NCI-H345 (cell line): ENCODE data around the gene NR5A1.

Source experiments
- DNase-seq: peaks from one replicate; lab custom pipeline; 2025; lab: John Stamatoyannopoulos, UW

The NR5A1 gene

DNA sequence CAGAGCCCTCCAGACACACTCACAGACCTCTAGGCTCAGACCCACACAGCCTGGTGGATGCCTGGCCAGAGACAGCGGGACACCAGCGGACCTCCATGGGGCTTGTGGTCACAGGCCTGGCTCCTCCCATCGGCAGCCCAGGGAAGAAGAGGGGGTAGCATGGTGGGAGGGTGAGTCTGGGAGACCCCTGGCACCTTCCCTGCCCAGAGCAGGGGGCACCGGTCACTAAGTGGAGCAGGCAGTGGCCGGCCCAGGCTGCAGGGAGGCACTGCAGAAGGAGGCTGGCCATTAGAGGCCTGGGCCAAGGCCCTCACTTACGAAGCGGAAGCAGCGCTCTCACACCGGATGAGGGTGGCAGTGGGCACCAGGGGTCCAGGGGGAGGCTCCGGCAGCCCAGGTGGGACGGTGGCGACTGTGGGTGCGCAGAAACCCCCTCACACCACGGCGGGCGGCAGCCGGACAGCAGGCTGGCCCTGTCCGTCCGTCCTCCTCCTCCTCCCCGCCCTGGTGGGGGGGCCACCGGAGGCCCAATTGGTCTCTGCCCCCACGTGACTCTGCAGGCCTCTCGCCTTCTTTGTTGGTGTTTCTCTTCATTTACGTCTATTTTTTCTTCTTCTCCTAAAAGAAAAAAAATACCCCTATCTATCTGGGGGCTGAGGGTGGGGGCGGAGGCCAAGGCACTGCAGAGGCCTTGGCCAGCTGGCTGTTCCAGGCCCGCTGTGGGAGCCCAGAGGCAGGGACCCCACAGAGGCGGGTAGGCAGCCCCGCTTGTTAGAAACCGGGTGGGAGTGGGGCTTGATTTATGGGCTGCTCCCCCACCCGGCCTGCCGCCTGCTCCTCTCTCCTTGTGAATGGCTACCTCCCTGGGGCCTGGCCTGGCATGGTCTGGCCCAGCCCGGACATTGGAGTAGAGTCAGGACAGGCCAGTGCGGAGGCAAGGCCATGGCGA, at the start of gene NR5A1:
NR5A1 (minus strand) TSS at position 469 of the 949 bp plus-strand sequence. CDS start 4,004 bp downstream, outside the sequence.
- no peak for DNase-seq

DNA sequence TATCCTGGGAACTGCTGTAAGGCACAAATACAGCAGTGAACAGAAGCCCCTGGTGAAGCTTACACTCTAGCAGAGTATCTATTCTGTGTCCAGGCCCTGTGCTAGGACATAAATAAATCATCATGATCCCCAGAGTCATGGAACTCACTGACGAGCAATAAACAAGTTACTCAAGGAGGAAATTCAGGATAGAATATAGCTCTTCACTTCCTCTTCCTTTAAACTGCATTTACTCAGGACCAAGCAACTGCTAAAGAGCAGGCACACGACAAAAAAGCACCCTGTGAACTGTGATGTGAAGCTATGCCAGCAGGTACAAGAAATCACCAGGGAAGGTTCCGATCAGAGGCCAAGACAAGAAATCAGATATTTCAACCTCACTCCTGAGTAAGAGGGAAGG, 47.8 kb upstream of the NR5A1 start:
- DNase-seq, result no peak

DNA sequence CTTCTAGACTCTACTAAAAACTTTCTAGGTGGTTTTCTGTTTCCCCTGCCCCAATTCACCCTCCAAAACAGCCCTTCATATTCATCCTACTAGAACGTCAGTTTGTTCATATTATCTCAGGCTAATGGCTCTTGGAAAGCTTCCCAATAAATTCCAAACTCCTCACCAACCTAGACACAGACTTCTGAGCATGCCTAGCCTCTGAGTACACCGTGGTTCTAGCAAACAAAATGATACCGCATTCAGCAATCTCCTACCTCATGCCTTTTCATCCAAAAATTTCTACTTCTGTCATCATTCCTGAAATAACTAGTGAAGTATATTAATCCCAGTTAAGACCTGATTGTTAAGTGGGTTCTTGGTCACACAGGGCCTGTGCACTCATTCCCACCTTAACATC, 46.5 kb upstream of the NR5A1 start:
- DNase-seq, result no peak

DNA sequence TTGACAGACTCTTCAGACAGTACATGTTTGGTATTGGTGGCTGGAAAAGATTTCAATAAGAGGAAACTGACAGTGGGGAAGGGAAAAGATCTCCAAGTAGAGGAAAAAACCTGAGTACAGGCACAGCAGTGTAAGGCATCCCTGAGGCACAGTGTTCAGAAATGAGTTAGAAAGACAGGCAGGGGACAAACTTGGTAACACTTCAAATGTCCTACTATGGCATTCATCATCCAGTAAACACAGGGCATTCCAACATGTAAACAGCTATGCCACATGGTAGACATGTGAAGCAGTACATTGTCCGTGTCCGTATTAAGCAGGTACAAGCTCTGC, 45.0 kb upstream of the NR5A1 start:
- no peak for DNase-seq

DNA sequence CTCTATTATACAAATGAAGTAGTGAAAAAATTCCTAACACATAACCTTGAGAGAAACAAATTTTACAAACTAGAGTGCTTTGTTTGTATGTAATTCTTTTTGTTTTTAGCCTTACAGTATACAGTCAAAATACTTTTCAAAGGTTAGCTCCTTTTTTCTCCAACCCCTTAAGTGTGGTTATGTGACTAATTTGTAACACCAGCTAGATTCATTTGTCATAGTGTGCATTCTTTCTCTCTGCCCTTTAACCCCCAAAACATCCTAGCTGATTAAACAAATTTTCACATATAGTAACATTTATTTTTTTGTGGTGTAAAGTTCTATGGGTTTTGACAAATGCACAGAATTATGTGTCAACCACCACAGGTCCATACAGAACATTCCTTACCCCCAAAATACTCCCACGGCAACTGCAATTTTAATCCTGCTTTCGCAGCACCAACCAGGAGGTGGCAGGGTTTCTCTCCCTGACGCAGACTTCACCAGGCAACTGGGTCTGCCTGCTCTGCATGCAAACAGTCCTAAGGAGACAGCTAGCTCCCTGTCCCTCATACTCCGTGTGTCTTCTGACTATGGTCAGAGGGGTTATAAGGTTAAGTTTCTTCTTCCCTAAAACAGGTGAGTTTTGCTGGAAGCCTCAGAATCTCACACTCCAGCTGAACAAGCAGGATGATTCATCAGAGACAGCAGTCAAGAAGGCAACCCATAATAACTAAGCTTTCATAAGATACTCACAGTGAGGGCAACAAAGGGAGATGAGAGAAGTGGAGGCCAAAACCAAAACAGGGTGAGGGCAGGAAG, 44.5 kb upstream of the NR5A1 start:
- DNase-seq, result no peak

DNA sequence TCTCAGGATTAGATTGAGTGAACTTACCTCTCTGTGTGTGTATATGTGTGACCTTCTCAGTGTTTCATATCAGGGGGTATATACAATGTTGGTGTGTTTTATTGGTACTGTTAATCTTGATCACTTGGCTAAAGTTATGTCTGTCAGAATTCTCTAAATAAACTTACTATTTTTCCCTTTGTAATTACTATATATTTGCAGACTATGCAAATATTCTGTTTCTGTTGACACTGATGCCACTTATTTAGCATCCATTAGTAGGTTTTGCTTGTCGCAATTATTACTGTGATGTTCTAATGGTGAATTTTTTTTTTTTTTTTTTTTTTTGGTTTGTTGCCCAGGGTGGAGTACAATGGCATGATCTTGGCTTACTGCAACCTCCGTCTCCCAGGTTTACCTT, 42.9 kb upstream of the NR5A1 start:
- DNase-seq, result no peak

DNA sequence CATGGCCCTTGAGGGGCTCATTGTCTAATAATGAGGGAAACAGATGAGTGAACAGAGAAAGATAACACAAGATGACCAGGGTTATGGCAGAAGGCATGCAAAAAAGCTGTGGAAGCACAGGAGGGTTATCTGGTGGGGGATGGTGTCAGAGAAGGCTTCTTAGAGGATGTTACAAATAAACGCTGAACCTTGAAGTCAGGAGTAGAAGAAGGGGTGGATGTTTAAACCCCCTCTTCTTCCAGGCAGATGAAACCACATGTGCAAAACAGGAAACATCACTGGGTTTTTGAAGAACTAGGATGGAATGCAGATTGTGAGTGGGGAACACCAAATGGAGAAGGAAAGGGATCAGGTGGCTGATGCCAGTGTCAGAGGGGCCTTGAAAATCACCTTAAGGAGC, 41.8 kb upstream of the NR5A1 start:
- DNase-seq, result no peak

DNA sequence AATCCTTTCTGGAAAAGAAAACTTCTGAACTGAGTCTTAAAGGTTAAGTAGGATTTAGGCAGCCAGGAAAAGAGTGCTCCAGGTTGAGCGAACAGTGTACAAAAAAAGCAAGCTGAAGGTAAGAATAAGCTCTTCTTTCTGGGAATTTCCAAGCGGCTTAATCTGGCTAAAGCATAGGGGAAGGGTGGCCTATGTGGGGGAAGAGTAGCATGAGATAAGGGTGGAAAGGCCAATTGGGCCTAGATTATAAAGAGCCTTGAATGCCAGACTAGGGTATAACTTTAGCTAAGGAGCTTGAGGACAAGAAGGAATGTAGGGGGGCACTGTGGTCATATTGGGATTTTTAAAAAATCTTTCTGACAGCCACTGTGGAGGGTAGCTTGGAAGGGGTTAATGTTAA, 37.3 kb upstream of the NR5A1 start:
- no peak for DNase-seq

DNA sequence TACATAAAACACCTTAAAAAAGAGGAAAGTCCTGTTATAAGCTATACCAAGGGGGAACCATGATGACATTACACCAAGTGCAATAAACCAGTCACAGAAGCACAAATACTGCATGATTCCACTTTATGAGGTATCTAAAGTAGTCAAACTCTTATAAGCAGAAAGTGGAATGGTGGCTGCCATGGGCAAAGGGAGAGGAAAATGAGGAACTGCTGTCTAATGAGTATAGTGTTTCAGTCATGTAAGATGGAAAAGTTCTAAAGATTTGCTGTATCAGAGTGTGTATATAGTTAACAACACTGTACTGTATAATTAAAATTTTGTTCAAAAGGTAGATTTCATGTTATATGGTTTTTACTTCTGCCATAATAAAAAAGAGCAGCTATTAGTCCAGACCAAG, 34.6 kb upstream of the NR5A1 start:
- no peak for DNase-seq

DNA sequence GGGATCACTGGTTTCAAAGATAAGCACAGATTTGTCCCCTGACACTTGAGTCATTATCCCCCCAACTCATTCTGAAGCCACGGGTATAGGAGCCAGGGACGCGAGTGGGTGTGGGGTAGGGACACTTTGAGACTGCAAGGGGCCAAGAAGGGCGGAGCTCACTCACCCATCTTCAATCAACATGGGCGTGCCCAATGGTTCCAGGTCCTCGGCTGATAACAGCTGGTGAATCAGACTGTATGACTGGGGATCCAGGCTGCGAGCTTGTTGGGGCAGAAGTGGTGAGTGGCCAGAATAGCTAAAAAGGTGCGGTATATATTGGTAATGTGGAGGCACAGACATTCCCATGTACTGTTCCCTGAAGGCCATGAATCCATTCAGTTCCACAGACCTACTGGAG, 30.7 kb upstream of the NR5A1 start:
- DNase-seq, result no peak

DNA sequence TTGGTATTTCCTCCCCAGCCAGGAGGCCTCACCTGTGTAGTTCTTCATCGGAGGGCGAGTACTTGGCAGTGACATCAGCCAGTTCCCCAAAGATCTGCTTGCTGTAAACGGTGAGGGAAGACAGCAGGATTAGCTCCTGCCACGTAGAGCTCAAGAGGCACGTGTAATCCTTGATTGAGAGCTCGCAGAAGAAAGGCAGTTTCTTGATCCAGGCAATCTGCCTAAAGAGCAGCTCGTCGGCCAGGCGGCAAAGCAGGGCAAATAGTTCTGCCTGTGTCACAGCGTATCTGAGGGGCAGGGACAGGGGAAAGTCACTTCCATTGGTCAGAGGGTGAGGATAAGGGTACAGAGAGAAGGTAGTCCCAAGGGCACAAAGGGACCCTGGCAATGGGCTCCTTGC, 28.6 kb upstream of the NR5A1 start:
- DNase-seq, result no peak

DNA sequence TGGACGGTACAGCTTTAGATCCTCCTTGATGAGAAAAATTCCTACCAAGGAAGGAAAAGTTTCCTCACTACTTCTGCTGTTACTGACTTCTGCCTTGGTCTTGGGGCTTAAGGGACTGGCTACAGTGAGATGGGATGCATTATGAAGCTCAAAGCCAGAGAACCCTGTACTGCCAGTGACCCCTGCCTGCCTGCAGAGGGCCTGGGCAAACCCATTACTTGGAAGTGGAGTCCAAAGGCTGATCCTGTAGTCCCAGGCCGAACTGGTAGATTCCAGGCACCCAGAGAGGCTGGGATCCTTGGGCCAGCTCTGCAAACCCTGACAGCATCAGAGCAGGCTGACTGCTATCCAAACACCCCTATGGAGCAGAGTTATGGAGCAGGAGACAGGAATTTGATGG, 25.7 kb upstream of the NR5A1 start:
- DNase-seq, result no peak

DNA sequence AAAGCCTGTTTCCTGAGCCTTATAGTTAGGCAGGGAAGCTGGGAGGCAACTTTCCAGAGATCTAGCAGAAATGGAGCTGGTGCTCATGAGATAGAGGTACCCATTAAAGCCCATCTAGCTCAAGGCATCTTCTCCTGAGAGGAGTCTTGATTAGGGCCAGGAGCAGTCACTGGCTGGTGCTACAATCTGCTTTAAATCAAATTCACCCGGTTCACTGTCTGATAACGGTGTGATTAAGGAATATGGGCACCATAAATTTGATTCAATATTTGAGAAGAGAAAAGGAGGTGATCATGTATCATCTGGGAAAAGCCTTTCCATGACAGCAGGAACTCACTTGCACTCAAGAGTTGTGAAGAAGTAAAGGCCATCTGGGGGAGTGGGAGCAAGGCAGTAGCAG, 23.9 kb upstream of the NR5A1 start:
- DNase-seq, result no peak

DNA sequence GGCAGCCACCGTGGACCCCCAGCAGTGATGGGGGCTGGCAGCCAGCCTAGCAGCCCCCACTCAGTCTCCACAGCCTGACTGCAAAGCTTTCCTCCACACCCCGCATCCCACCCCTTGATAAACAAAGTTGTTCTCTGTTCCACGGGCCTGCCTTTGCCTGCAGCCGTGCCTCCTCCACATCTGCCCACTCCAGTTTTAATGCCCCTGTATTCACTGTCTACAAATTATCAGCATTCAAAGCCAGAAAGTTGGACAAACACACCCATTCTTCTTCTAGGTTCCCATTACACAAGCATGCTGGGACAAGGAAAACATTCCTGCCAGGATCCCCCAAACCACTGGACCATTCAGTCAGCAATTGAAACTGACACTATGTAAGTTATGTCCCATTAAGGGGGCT, 23.0 kb upstream of the NR5A1 start:
- no peak for DNase-seq

DNA sequence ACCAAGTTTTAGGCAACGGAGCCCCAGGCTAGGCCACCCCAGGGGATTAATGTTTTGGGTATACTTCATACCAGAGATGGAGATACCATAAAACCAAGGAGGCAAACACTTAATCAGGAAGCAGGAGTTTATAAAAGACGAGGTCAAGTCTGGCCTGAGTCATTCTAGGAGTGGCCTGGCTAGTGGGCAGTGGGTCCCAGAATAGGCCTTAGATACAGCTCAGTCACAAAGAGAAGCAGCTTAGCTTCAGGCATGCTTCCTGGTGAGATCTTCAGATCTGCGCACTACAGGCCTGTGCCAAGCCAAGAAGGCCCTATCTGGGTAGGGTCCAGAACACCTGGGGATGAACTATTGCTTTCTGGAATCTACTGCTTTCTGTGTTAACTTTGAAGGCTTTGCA, 20.6 kb upstream of the NR5A1 start:
- no peak for DNase-seq

DNA sequence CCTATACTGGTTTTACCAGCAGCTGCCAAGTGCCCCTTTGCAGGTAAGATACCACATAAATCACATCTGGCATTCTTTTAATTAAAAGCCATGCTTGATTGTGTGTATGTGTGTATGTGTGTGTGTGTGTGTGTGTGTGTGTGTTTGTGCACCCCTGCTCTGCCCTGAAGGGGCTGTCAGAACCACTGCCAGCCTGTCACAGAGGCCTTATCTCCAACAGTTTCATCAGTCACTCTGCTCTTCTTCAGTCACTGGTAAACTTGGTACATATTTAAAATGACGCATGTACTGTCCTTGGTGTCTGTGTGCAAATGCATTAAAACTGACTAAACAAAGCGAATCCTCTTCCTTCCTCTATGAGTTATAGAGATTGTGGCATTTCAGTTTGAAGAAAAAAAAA, 19.0 kb upstream of the NR5A1 start:
- DNase-seq, result no peak

DNA sequence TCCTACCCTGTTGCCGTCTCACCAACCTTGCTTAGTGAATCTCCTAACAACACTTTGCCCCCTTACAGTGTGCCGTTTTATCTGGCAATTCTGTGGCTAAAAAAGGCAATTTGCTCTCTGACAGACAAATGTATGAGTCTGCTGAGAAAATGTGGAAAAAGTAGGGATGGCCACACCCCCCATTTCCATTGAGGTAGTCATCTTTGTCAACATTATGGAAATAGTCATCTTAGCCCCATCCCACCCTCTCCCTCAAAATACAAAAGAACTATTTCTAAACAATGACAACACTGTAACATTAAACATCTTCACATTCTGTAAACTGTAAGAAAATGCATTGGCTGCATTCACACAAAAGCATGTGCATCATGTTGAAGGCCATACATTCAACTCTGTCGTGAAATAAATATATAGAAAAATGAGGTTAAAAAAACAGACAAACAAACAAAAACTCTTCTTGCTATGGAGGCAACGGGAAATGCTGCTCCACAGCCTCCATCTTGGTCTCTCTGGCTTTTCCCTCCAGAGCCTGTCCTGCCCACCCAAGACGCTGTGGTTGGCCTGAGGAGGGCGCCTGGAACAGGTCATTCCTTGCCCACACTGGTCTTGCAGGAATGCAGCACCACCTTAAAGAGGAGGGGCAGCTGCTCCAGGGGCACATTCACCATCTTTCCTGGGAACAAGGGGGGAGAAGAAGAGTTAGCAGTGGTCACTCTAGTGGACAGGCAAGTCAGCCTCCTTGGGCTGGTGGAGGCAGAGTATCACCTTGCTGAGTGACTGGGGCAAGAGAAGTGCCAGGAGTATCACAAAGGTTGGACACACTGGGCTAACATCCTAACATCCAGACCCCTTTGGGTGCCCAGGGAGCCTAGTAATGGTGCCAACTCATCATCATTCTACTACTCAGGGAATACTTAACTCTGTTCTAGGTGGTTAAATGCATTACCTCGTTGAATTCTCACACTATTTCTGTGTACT, 15.2 kb upstream of the NR5A1 start:
- no peak for DNase-seq

DNA sequence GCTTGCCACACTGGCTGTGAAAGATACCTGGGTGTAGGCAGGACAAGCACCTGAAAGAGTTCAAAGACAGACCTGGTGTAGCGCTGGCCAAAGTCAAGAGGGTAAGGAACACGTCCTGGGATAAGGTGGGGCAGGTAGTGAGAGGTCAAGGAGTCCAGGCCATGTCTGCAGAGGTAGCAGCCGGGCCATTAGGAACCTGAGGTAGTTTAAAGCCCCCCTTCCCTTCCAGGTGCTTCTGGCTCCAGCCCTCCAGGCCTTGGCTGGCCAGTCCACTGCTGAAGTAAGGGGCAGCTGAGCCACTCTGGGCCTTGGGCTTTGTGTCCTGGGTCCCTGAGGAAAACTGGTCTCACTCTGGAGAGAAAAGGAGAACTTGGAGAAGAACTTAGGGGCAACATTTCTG, 13.9 kb upstream of the NR5A1 start:
- no peak for DNase-seq

DNA sequence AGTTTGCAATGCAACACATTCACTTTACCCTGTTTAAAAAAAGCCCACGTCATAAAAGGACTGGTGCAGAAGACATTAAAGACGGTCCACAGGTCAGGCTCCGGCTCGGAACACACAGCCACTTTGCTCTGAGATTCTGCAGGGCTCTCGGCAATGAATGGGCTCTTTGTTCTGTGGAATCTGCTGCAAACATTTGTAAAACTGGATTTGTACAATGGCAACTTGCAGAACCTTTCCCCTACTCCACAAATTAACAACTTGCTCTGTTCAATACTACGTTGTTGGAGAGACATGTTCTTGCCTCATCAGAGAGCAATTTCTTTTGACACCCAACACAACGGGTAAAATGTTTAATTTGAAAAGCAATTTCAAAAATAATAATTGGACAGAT, 13.0 kb upstream of the NR5A1 start:
- DNase-seq, result no peak

DNA sequence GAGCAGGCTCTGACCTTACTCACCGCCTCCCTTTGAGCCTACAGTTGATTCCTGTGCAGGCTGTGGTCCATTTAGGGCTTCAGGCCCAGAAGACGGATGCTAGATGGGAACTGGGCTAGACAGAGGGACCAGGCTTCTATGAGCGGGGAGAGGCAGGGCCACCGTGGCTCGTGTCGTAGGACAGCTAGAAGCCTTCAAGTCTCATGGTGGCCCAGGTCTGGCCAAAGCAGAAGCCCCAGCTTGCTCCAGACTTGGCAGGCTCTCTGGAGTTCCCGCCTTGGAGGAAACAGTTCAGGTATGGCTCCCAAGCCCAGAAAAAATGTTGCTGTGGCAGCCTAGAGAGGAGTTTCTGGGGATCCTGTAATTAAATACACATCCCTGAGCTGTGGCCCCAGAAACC, 10.9 kb upstream of the NR5A1 start:
- no peak for DNase-seq

DNA sequence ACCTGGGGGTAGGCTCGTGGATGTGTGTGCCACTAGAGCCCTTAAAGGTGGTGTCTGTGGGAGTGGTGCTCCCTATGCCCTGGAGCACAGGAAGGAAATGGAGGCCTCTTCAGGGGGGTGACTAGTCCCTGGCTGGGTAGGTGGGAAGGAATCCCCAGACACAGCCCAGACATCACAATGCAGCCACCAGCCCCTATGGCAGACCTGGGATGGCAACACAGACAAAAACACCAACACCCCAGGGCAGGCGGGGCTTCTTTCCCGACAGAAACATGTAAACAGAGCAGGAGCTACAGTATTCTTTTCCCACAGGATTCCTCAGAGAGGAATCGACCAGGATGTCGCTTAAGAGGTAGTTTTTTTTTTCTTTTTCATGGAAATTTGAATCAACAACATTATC, 10.4 kb upstream of the NR5A1 start:
- DNase-seq, result no peak

DNA sequence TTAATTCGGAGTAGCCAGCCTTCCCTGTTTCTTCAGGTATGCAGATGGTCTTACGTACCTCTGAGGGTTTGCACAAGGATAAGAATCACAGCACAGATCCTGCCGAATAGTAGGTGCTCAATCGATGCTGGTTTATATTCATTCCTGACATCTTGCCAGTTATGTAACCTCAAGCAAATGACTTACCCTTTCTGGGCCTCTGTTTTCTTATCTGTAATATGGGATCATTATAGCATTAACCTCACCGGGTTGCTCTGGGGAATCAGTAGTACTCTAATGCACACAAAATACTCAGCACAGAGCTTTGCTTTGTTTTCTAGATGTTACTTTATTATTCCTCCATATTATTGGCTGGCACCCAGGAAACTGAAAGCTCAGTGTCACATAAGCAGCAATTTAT, 7.7 kb upstream of the NR5A1 start:
- DNase-seq, result no peak
